Measurements from ENCODE around the gene JAK3. TPM values are rescaled to one million over a fixed set of nuclear protein-coding genes. Genes with fewer than 3 reads are reported as not detected.

Gene JAK3
- total RNA-seq, 1 experiment from 2014 or later = not detected

- Mint-ChIP-seq H3K4me3 (ENCODE audit: low read depth, unreplicated experiment) (no peak overlapping the region), H3K27ac (ENCODE audit: unreplicated experiment) (no peak overlapping the region)
- CTCF ChIA-PET = no interaction called here
Observed at GRCh38 chr19:17846146-17846545, 1.6 kb downstream of the JAK3 start.

GRCh38 chr19:17843908-17844490 is 3.8 kb downstream of the JAK3 start:
- H3K36me3 Mint-ChIP-seq (ENCODE audit: insufficient read depth, unreplicated experiment) = no peaks in the 10 kb centered on the region
- H3K4me1 Mint-ChIP-seq (ENCODE audit: low read depth, unreplicated experiment) = no peaks in the 10 kb centered on the region
- H3K27me3 Mint-ChIP-seq (ENCODE audit: unreplicated experiment) = peaks cover 13% of the 10 kb centered on the region
- no peak overlapping the region for H3K4me3 Mint-ChIP-seq (ENCODE audit: low read depth, unreplicated experiment)
- no TSS peak for BruUV-seq (replicated peaks)
- no peak for DNase-seq
- no peak overlapping the region for H3K27ac Mint-ChIP-seq (ENCODE audit: unreplicated experiment)
- CTCF ChIA-PET = interaction anchor here (0.6 kb wide), 1 partner anchor 136 kb away, joined by 3 read pairs; no protein-coding TSS in a partner anchor
- no peak for TF ChIP-seq CTCF (IDR thresholded peaks at IDR 0.05; ENCODE audit: unreplicated experiment)
- intact Hi-C loops (cut with micrococcal nuclease; ENCODE audit: unreplicated experiment) = no loop called here
- no peaks in the 10 kb centered on the region for H3K9me3 Mint-ChIP-seq (ENCODE audit: low read depth, unreplicated experiment)

More at GRCh38 chr19:17846146-17846545, 1.6 kb downstream of the JAK3 start:
- Mint-ChIP-seq H3K9me3 (ENCODE audit: low read depth, unreplicated experiment) (no peaks in the 10 kb centered on the region), H3K4me1 (ENCODE audit: low read depth, unreplicated experiment) (peaks cover 10% of the 10 kb centered on the region), H3K36me3 (ENCODE audit: insufficient read depth, unreplicated experiment) (no peaks in the 10 kb centered on the region), H3K27me3 (ENCODE audit: unreplicated experiment) (peaks cover 13% of the 10 kb centered on the region)
- no TSS peak for BruUV-seq (replicated peaks)
- no peak for TF ChIP-seq CTCF (IDR thresholded peaks at IDR 0.05; ENCODE audit: unreplicated experiment)
- intact Hi-C loops (cut with micrococcal nuclease; ENCODE audit: unreplicated experiment) = no loop called here
- DNase-seq = no peak

- no peak overlapping the region for H3K27ac Mint-ChIP-seq (ENCODE audit: unreplicated experiment)
- no peak overlapping the region for H3K4me3 Mint-ChIP-seq (ENCODE audit: low read depth, unreplicated experiment)
- peaks cover 13% of the 10 kb centered on the region for H3K27me3 Mint-ChIP-seq (ENCODE audit: unreplicated experiment)
- no peaks in the 10 kb centered on the region for H3K4me1 Mint-ChIP-seq (ENCODE audit: low read depth, unreplicated experiment)
- H3K36me3 Mint-ChIP-seq (ENCODE audit: insufficient read depth, unreplicated experiment) = no peaks in the 10 kb centered on the region
- DNase-seq = no peak
- TF ChIP-seq CTCF (IDR thresholded peaks at IDR 0.05; ENCODE audit: unreplicated experiment) = no peak
- intact Hi-C loops (cut with micrococcal nuclease; ENCODE audit: unreplicated experiment) = no loop called here
- no peaks in the 10 kb centered on the region for H3K9me3 Mint-ChIP-seq (ENCODE audit: low read depth, unreplicated experiment)
- CTCF ChIA-PET = interaction anchor here (0.6 kb wide), 1 partner anchor 136 kb away, joined by 3 read pairs; no protein-coding TSS in a partner anchor
- BruUV-seq (replicated peaks) = no TSS peak
Observed at GRCh38 chr19:17843292-17843827, 4.4 kb downstream of the JAK3 start.

- TF ChIP-seq CTCF (IDR thresholded peaks at IDR 0.05; ENCODE audit: unreplicated experiment) = no peak
- Mint-ChIP-seq H3K4me3 (ENCODE audit: low read depth, unreplicated experiment) (no peak overlapping the region), H3K27ac (ENCODE audit: unreplicated experiment) (no peak overlapping the region), H3K36me3 (ENCODE audit: insufficient read depth, unreplicated experiment) (no peaks in the 10 kb centered on the region), H3K9me3 (ENCODE audit: low read depth, unreplicated experiment) (no peaks in the 10 kb centered on the region), H3K4me1 (ENCODE audit: low read depth, unreplicated experiment) (no peaks in the 10 kb centered on the region), H3K27me3 (ENCODE audit: unreplicated experiment) (peaks cover 13% of the 10 kb centered on the region)
- BruUV-seq (replicated peaks) = no TSS peak
- CTCF ChIA-PET = no interaction called here
- no peak for DNase-seq
- intact Hi-C loops (cut with micrococcal nuclease; ENCODE audit: unreplicated experiment) = no loop called here
Observed at GRCh38 chr19:17842663-17843291, 5.0 kb downstream of the JAK3 start.
